HUES48 (cell line): Measurements from ENCODE around the gene FAM20B.

Experiments used
- H3K27ac ChIP-seq: one replicate; pipeline ENCODE4 v1.7.0; 2013; ENCODE audit warnings: low read depth, low read length, inconsistent platforms
- H3K27me3 ChIP-seq: 2 replicates; pipeline ENCODE4 v1.6.1; 2013; ENCODE audit warnings: mild to moderate bottlenecking, low read length; ENCODE audit not compliant: control insufficient read depth, insufficient read depth
- H3K36me3 ChIP-seq: 2 replicates; pipeline ENCODE4 v1.6.1; 2013; ENCODE audit warnings: low read length; ENCODE audit not compliant: control insufficient read depth, insufficient read depth
- H3K4me1 ChIP-seq: 2 replicates; pipeline ENCODE4 v1.6.1; 2013; ENCODE audit warnings: mild to moderate bottlenecking, low read length; ENCODE audit not compliant: control insufficient read depth, insufficient read depth
- H3K4me3 ChIP-seq: 2 replicates; pipeline ENCODE4 v1.5.1; 2013; ENCODE audit warnings: mild to moderate bottlenecking, low read depth, low read length
- H3K9ac ChIP-seq: 2 replicates; pipeline ENCODE4 v1.6.1; 2013; ENCODE audit warnings: mild to moderate bottlenecking, low read depth, low read length, moderate library complexity
- H3K9me3 ChIP-seq: 2 replicates; pipeline ENCODE4 v1.6.1; 2013; ENCODE audit warnings: low read length; ENCODE audit not compliant: control insufficient read depth, insufficient read depth

Gene FAM20B

GRCh38 chr1:179003512-179004066 is 22.1 kb upstream of the FAM20B start:
- H3K9me3 ChIP-seq, result no peaks in the 10 kb centered on the region
- H3K27me3 ChIP-seq, result no peaks in the 10 kb centered on the region
- H3K9ac ChIP-seq, result no peak overlapping the region
- no peak overlapping the region for H3K27ac ChIP-seq
- H3K36me3 ChIP-seq, result no peaks in the 10 kb centered on the region
- peaks cover 4% of the 10 kb centered on the region; the same call in 1 of the 2 replicates for H3K4me1 ChIP-seq
- no peak overlapping the region for H3K4me3 ChIP-seq

GRCh38 chr1:179007233-179007632 is 18.5 kb upstream of the FAM20B start:
- Histone ChIP-seq H3K9ac (no peak overlapping the region), H3K4me3 (no peak overlapping the region), H3K4me1 (peaks cover 3% of the 10 kb centered on the region; the same call in 1 of the 2 replicates), H3K36me3 (no peaks in the 10 kb centered on the region), H3K9me3 (no peaks in the 10 kb centered on the region), H3K27me3 (no peaks in the 10 kb centered on the region), H3K27ac (no peak overlapping the region)

- Histone ChIP-seq H3K4me1 (no peaks in the 10 kb centered on the region), H3K4me3 (no peak overlapping the region), H3K36me3 (no peaks in the 10 kb centered on the region), H3K27me3 (no peaks in the 10 kb centered on the region), H3K9me3 (no peaks in the 10 kb centered on the region), H3K27ac (no peak overlapping the region), H3K9ac (no peak overlapping the region)
These were observed 15.0 kb upstream of the FAM20B start for GRCh38 chr1:179010671-179011070.

- Histone ChIP-seq H3K27ac (no peak overlapping the region), H3K9me3 (no peaks in the 10 kb centered on the region), H3K27me3 (no peaks in the 10 kb centered on the region), H3K9ac (no peak overlapping the region), H3K4me3 (no peak overlapping the region), H3K36me3 (no peaks in the 10 kb centered on the region), H3K4me1 (no peaks in the 10 kb centered on the region)
These were observed 13.7 kb upstream of the FAM20B start for GRCh38 chr1:179012038-179012437.

GRCh38 chr1:179014123-179014522 is 11.6 kb upstream of the FAM20B start:
- Histone ChIP-seq H3K4me1 (no peaks in the 10 kb centered on the region), H3K9me3 (no peaks in the 10 kb centered on the region), H3K4me3 (no peak overlapping the region), H3K36me3 (no peaks in the 10 kb centered on the region), H3K9ac (no peak overlapping the region), H3K27ac (no peak overlapping the region), H3K27me3 (no peaks in the 10 kb centered on the region)

- H3K4me3 ChIP-seq, result no peak overlapping the region
- H3K27me3 ChIP-seq, result no peaks in the 10 kb centered on the region
- H3K9me3 ChIP-seq, result no peaks in the 10 kb centered on the region
- no peaks in the 10 kb centered on the region for H3K4me1 ChIP-seq
- no peaks in the 10 kb centered on the region for H3K36me3 ChIP-seq
- no peak overlapping the region for H3K27ac ChIP-seq
- H3K9ac ChIP-seq, result no peak overlapping the region
These were observed 10.3 kb upstream of the FAM20B start for GRCh38 chr1:179015396-179015795.

- no peak overlapping the region for H3K27ac ChIP-seq
- H3K9me3 ChIP-seq, result no peaks in the 10 kb centered on the region
- no peaks in the 10 kb centered on the region for H3K4me1 ChIP-seq
- no peak overlapping the region for H3K4me3 ChIP-seq
- no peaks in the 10 kb centered on the region for H3K36me3 ChIP-seq
- H3K9ac ChIP-seq, result no peak overlapping the region
- H3K27me3 ChIP-seq, result no peaks in the 10 kb centered on the region
These were observed 8.8 kb upstream of the FAM20B start for GRCh38 chr1:179016706-179017382.

- H3K27me3 ChIP-seq, result no peaks in the 10 kb centered on the region
- H3K9ac ChIP-seq, result no peak overlapping the region
- H3K36me3 ChIP-seq, result no peaks in the 10 kb centered on the region
- H3K4me3 ChIP-seq, result no peak overlapping the region
- no peaks in the 10 kb centered on the region for H3K9me3 ChIP-seq
- no peaks in the 10 kb centered on the region for H3K4me1 ChIP-seq
- no peak overlapping the region for H3K27ac ChIP-seq
These were observed 8.0 kb upstream of the FAM20B start for GRCh38 chr1:179017383-179018326.

- Histone ChIP-seq H3K9ac (no peak overlapping the region), H3K4me1 (no peaks in the 10 kb centered on the region), H3K36me3 (no peaks in the 10 kb centered on the region), H3K27me3 (no peaks in the 10 kb centered on the region), H3K4me3 (no peak overlapping the region), H3K9me3 (no peaks in the 10 kb centered on the region), H3K27ac (no peak overlapping the region)
These were observed 3.8 kb upstream of the FAM20B start for GRCh38 chr1:179021873-179022272.

GRCh38 chr1:179023946-179024650 is 1.6 kb upstream of the FAM20B start:
- Histone ChIP-seq H3K4me3 (no peak overlapping the region), H3K9ac (no peak overlapping the region), H3K27ac (no peak overlapping the region), H3K36me3 (no peaks in the 10 kb centered on the region), H3K9me3 (no peaks in the 10 kb centered on the region), H3K27me3 (no peaks in the 10 kb centered on the region), H3K4me1 (peaks cover 15% of the 10 kb centered on the region)
